Immature natural killer cell (primary cell): Measurements from ENCODE around the gene SNX9. TPM values are rescaled to one million over a fixed set of nuclear protein-coding genes. Genes with fewer than 3 reads are reported as not detected.
"Not testable (repeated sequence)": the region's sequence is repeated elsewhere in the genome, so short reads cannot be mapped to it uniquely, and the experiment has no call there.

Source experiments
- DNase-seq, 3 donors: peaks; one replicate each; pipeline ENCODE4 v3.0.0; 2022; ENCODE audit warnings: mixed read lengths in 1 of 3
- H3K27ac Mint-ChIP-seq, 6 donors: one replicate each; pipeline ENCODE4 v1.8.0; 2020; ENCODE audit warnings: mixed read lengths in 6 of 6, mild to moderate bottlenecking in 5 of 6, inconsistent platforms in 4 of 6, moderate library complexity in 3 of 6
- H3K27me3 Mint-ChIP-seq, 3 donors: one replicate each; pipeline ENCODE4 v1.8.0; 2020 to 2021; ENCODE audit warnings: low read depth in 3 of 3, mild to moderate bottlenecking in 3 of 3, mixed read lengths in 3 of 3, moderate library complexity in 3 of 3, inconsistent platforms in 1 of 3
- H3K36me3 Mint-ChIP-seq, 3 donors: one replicate each; pipeline ENCODE4 v1.8.0; 2020; ENCODE audit warnings: mixed read lengths in 3 of 3, inconsistent platforms in 2 of 3, mild to moderate bottlenecking in 2 of 3
- H3K4me1 Mint-ChIP-seq, 2 donors: one replicate each; pipeline ENCODE4 v1.8.0; 2020; ENCODE audit warnings: inconsistent platforms in 2 of 2, mild to moderate bottlenecking in 2 of 2, mixed read lengths in 2 of 2, moderate library complexity in 1 of 2
- H3K4me3 Mint-ChIP-seq, 5 donors: one replicate each; pipeline ENCODE4 v1.8.0; 2020; ENCODE audit warnings: mild to moderate bottlenecking in 5 of 5, mixed read lengths in 5 of 5, inconsistent platforms in 3 of 5, moderate library complexity in 3 of 5
- H3K9me3 Mint-ChIP-seq, 6 donors: one replicate each; pipeline ENCODE4 v1.8.0; 2020; ENCODE audit warnings: mild to moderate bottlenecking in 6 of 6, mixed read lengths in 6 of 6, inconsistent platforms in 4 of 6, moderate library complexity in 3 of 6
- polyA plus RNA-seq, 3 donors: library from polyadenylated mRNA; unstranded; fragments of 300-500 nt; fragmentation: Illumina TruSeq; gene quantifications; one replicate each; pipeline ENCODE4 v1.2.3, GENCODE V29; 2021

Gene SNX9
- polyA plus RNA-seq, 3 donors from 2014 or later: 3.4 to 6.7 (median 5.5) TPM

DNA sequence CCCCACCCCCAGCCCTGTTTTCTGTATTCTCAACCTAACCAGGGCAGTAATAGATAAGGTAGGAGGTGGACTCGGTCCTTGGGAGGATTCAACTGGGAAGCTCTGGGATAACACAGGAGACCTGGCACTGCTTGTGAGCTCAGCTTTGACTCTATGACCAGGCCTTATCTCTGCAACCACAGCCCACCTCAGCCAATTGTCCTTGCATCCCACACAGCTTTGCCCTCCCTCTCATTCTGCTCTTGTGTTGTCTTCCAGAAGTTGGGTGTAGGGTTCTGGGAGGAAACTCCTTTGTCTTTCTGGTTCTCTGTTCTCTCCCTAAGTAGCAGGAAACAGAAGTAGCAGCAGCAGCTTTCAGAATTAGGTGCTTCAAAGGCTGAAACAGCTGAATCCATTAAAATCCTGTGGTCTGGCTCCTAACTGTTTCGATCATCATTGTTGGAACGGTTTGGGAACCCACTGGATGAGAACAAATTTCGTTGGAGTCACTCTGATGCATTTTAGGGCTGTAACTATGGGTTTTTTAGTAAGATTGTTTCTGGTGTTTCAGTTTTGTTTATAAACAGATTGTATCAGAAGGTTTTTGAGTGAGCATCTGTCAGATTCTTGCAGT, 32.4 kb upstream of the SNX9 start:
- no peak for DNase-seq
- no peaks in the 10 kb centered on the region for H3K36me3 Mint-ChIP-seq
- H3K27me3 Mint-ChIP-seq: peaks cover 1 to 10% (median 3%) of the 10 kb centered on the region in 3 donors
- H3K27ac Mint-ChIP-seq: no peak overlapping the region
- H3K9me3 Mint-ChIP-seq: peaks cover 0 to 2% (median 0%) of the 10 kb centered on the region in 6 donors
- H3K4me1 Mint-ChIP-seq: no peaks in the 10 kb centered on the region
- no peak overlapping the region for H3K4me3 Mint-ChIP-seq

GRCh38 chr6:157791450-157791849, 31.6 kb upstream of the SNX9 start:
- Mint-ChIP-seq H3K27me3 (peaks cover 1 to 12% (median 3%) of the 10 kb centered on the region in 3 donors), H3K4me1 (no peaks in the 10 kb centered on the region), H3K36me3 (no peaks in the 10 kb centered on the region), H3K4me3 (no peak overlapping the region), H3K9me3 (peaks cover 0 to 2% (median 0%) of the 10 kb centered on the region in 6 donors), H3K27ac (no peak overlapping the region)
- no peak for DNase-seq

GRCh38 chr6:157792671-157793070, 30.4 kb upstream of the SNX9 start:
- H3K36me3 Mint-ChIP-seq: no peaks in the 10 kb centered on the region
- H3K9me3 Mint-ChIP-seq: peaks cover 0 to 2% (median 0%) of the 10 kb centered on the region in 6 donors
- H3K27ac Mint-ChIP-seq: no peak overlapping the region
- DNase-seq: no peak
- H3K4me3 Mint-ChIP-seq: no peak overlapping the region
- H3K27me3 Mint-ChIP-seq: peaks cover 1 to 12% (median 3%) of the 10 kb centered on the region in 3 donors
- H3K4me1 Mint-ChIP-seq: no peaks in the 10 kb centered on the region

DNA sequence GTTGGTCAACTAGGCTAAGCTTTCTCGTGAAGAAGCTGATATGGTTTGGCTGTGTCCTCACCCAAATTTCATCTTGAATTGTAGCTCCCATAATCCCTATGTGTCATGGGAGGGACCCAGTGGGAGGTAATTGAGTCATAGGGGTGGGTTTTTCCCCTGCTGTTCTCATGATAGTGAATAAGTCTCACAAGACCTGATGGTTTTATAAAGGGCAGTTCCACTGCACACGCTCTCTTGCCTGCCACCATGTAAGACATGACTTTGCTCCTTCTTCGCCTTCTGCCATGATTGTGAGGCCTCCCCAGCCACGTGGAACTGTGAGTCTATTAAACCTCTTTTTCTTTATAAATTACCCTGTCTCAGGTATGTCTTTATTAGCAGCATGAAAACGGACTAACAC, 29.0 kb upstream of the SNX9 start:
- DNase-seq, H3K27ac Mint-ChIP-seq, H3K4me1 Mint-ChIP-seq, H3K36me3 Mint-ChIP-seq, H3K4me3 Mint-ChIP-seq, H3K9me3 Mint-ChIP-seq: not testable (repeated sequence)
- peaks cover 1 to 12% (median 5%) of the 10 kb centered on the region in 3 donors for H3K27me3 Mint-ChIP-seq

GRCh38 chr6:157795841-157796240, 27.2 kb upstream of the SNX9 start:
- peaks cover 5 to 12% (median 7%) of the 10 kb centered on the region in 3 donors for H3K27me3 Mint-ChIP-seq
- no peaks in the 10 kb centered on the region for H3K36me3 Mint-ChIP-seq
- H3K4me1 Mint-ChIP-seq: no peaks in the 10 kb centered on the region
- no peak for DNase-seq
- peaks cover 0 to 2% (median 0%) of the 10 kb centered on the region in 6 donors for H3K9me3 Mint-ChIP-seq
- no peak overlapping the region for H3K4me3 Mint-ChIP-seq
- H3K27ac Mint-ChIP-seq: no peak overlapping the region

- Mint-ChIP-seq H3K27ac (no peak overlapping the region), H3K27me3 (peaks cover 6 to 9% (median 7%) of the 10 kb centered on the region in 3 donors), H3K4me3 (no peak overlapping the region), H3K36me3 (no peaks in the 10 kb centered on the region), H3K9me3 (peaks cover 0 to 2% (median 0%) of the 10 kb centered on the region in 6 donors), H3K4me1 (no peaks in the 10 kb centered on the region)
- DNase-seq: no peak
These were observed 24.2 kb upstream of the SNX9 start for GRCh38 chr6:157798851-157799250.

DNA sequence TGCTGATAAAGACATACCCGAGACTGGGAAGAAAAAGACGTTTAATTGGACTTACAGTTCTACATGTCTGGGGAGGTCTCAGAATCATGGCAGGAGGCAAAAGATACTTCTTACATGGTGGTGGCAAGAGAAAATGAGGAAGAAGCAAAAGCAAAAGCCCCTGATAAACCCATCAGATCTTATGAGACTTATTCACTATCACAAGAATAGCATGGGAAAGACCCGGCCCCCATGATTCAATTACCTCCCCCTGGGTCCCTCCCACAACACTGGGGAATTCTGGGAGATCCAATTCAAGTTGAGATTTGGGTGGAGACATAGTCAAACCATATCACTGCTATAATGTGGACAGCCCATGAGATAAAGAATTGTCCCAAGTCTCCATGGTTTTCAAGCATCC, 23.5 kb upstream of the SNX9 start:
- H3K9me3 Mint-ChIP-seq, H3K4me1 Mint-ChIP-seq, H3K4me3 Mint-ChIP-seq, H3K36me3 Mint-ChIP-seq, H3K27me3 Mint-ChIP-seq, DNase-seq, H3K27ac Mint-ChIP-seq: not testable (repeated sequence)

- Mint-ChIP-seq H3K27me3 (peaks cover 3 to 8% (median 5%) of the 10 kb centered on the region in 3 donors), H3K36me3 (no peaks in the 10 kb centered on the region), H3K9me3 (no peaks in the 10 kb centered on the region), H3K27ac (no peak overlapping the region), H3K4me3 (no peak overlapping the region), H3K4me1 (no peaks in the 10 kb centered on the region)
- no peak for DNase-seq
These were observed 22.4 kb upstream of the SNX9 start for GRCh38 chr6:157800420-157801237.

- no peak for DNase-seq
- Mint-ChIP-seq H3K4me3 (no peak overlapping the region), H3K27me3 (peaks cover 3 to 5% (median 5%) of the 10 kb centered on the region in 3 donors), H3K36me3 (no peaks in the 10 kb centered on the region), H3K9me3 (peaks cover 4 to 16% (median 6%) of the 10 kb centered on the region in 6 donors), H3K27ac (no peak overlapping the region), H3K4me1 (no peaks in the 10 kb centered on the region)
These were observed 18.4 kb upstream of the SNX9 start for GRCh38 chr6:157804448-157805327.

DNA sequence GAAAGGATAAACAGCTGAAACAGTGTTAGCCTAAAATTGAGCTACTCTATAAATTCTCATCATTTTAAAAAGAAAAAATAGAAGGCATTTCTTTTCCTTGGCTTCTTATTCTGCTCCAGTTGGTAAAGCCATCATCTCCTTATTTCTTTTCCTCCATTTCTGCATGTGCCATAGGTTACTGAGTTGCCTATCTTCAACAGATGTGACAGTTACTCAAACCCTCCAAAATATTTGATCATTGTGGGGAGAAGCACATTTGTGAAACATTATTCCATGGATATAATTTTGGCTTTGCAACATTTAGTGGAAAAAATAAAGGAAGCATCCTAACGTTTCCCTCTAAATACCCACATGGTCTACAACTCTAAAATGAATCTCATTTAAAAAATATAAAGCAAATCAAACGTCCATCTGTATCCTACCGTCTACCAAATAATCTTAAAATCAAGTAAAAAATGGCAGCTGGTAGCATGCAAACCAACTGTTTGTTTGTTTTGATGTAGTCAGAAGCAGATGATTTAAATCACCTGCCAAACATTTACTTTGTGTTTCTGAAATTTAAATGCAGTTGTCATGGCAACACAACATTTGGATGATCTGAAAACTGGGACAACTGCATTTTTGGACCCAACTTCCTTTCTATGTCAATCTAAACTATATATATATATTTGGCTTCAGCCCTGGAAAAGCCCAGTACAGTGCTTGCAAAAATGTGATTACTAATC, 16.8 kb upstream of the SNX9 start:
- Mint-ChIP-seq H3K27ac (no peak overlapping the region), H3K27me3 (peaks cover 5% of the 10 kb centered on the region in 3 donors), H3K9me3 (peaks cover 4 to 16% (median 6%) of the 10 kb centered on the region in 6 donors), H3K4me1 (no peaks in the 10 kb centered on the region), H3K36me3 (no peaks in the 10 kb centered on the region), H3K4me3 (no peak overlapping the region)
- no peak for DNase-seq

DNA sequence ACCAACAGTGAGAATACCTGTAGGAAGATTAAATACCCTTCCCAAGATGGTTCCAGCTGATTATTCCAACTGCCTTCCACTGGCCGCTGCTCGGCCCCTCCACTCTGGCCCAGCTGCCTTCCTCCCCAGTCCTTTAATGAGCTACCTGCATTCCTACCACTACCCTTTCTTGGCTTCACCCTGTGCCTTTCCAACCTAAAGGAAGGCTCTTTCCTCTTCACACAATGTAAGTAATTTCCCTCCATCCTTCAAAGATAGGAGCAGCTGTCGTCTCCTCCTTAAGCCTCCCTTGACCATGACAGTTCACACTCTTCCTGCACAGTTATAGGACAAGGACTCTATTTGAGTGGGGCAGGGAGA, 16.2 kb upstream of the SNX9 start:
- DNase-seq: no peak
- no peak overlapping the region for H3K27ac Mint-ChIP-seq
- peaks cover 4 to 5% (median 5%) of the 10 kb centered on the region in 3 donors for H3K27me3 Mint-ChIP-seq

DNA sequence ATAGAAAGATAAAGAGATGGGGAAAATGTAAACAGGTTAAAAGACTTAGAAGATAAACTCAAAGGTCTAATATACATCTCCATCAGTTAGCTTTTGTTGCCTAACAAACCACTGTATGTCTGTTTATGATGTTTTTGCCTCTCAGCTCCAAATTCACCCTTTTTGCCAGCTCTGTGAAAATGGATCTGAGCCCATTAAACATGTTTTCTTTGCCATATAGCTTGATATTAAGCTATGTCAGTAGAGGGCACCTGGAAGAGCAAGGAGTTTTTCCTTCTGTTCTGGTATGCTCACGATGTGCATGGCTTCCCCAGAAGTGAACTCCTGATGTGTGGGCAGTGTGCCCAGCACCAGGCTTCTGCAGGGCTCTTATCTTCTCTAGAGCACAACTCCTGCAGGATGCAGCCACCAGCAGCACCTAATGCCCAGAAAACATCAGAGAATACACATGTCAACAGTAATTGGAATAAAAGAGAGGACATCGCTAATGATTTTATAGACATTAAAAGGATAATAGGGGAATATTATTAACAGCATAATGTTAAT, 14.6 kb upstream of the SNX9 start:
- Mint-ChIP-seq H3K4me1 (no peaks in the 10 kb centered on the region), H3K27ac (no peak overlapping the region), H3K27me3 (peaks cover 3 to 7% (median 4%) of the 10 kb centered on the region in 3 donors), H3K4me3 (no peak overlapping the region), H3K9me3 (peaks cover 4 to 16% (median 6%) of the 10 kb centered on the region in 6 donors), H3K36me3 (no peaks in the 10 kb centered on the region)
- no peak for DNase-seq

More for the DNA sequence above, 16.2 kb upstream of the SNX9 start:
- H3K4me1 Mint-ChIP-seq: no peaks in the 10 kb centered on the region
- no peaks in the 10 kb centered on the region for H3K36me3 Mint-ChIP-seq
- no peak overlapping the region for H3K4me3 Mint-ChIP-seq
- peaks cover 4 to 16% (median 6%) of the 10 kb centered on the region in 6 donors for H3K9me3 Mint-ChIP-seq

DNA sequence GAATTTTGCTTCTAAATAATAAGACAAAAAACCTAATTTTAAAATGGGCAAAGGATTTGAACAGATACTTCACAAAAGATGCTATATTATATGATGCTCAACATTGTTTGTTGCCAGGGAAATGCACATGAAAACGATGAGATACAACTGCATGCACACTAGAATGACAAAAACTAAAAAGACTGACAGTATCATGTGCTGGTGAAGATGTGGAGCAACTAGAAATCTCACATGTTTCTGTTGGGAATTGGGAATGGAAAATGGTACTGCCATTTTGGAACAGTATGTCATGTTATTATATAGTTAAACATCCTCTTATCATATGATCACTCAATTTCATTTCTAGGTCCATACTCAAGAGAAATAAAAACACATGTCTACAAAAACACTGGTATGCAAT, 13.4 kb upstream of the SNX9 start:
- no peak for DNase-seq
- H3K27me3 Mint-ChIP-seq: peaks cover 3 to 6% (median 4%) of the 10 kb centered on the region in 3 donors
- H3K9me3 Mint-ChIP-seq: peaks cover 4 to 16% (median 6%) of the 10 kb centered on the region in 6 donors
- no peak overlapping the region for H3K27ac Mint-ChIP-seq
- H3K4me3 Mint-ChIP-seq: no peak overlapping the region
- no peaks in the 10 kb centered on the region for H3K4me1 Mint-ChIP-seq
- H3K36me3 Mint-ChIP-seq: no peaks in the 10 kb centered on the region
